Heart left ventricle (tissue), 13 donors: ENCODE measurements around the gene TAF7.

Experiments
- CTCF ChIP-seq, 12 donors: fragments of 200-600 bp; sonication (generic) in 4 of 12; IDR thresholded peaks; one replicate each; pipeline versions ENCODE4 v1.5.0 to v1.8.0; 2018 to 2022; ENCODE audit warnings: antibody characterized with exemption in 12 of 12, mild to moderate bottlenecking in 5 of 12
- POLR2A ChIP-seq, 2 donors: fragments of 450-650 bp; IDR thresholded peaks; one replicate each; pipeline ENCODE4 v1.6.1; 2017; ENCODE audit warnings: antibody characterized with exemption in 2 of 2, mild to moderate bottlenecking in 2 of 2, moderate library complexity in 2 of 2
- donor health status: ischemic (EF 13 %, LVEDD 7.1; RV severe dilation, severe dysfunction).
- donor health status: DM: no; HTN: yes; CAD: no.
- donor health status: DM: no; HTN: no; CAD: no.
- donor health status: ischemic (EF 25% LVEDD 6.9; RV normal size, moderate dysfunction).
- donor health status: ischemic (EF 25% LVEDD 5.7; RV mildly dilated, moderate dysfunction).
- donor health status: ischemic (EF 35%, LVEDD 5.7; RV mildly dilated, moderate dysfunction).
- donor health status: nonischemic (EF 11% LVEDD 7.7; RV severe dilation, severe dysfunction).
- donor health status: DM: yes; HTN: yes; CAD: no.
- donor health status: PGD.
- donor health status: ischemic (EF 29% LVEDD 5.4; RV normal size, mild dysfunction).
- donor health status: nonischemic (EF 23%, LVEDD 6.1; RV moderate dilation, normal function).

GRCh38 chr5:141351591-141351990, 31.0 kb upstream of the TAF7 start:
- no peak for TF ChIP-seq CTCF (IDR thresholded peaks at IDR 0.05)
- no peak for TF ChIP-seq POLR2A (IDR thresholded peaks at IDR 0.05)
